Endothelial cell of umbilical vein (primary cell): ENCODE results near the gene PTCHD1.

Experiments
- CTCF ChIP-seq, 2 donors: IDR thresholded peaks; 1 replicate in 1 of 2; 2 replicates in 1 of 2; pipeline ENCODE4 v1.5.1; 2011; ENCODE audit warnings: low read length in 2 of 2, mild to moderate bottlenecking in 2 of 2, moderate library complexity in 2 of 2, control low read depth in 1 of 2, inconsistent platforms in 1 of 2, low read depth in 1 of 2; ENCODE audit not compliant: insufficient read depth in 1 of 2; ENCODE audit errors: extremely low read depth in 1 of 2
- EZH2 ChIP-seq: IDR thresholded peaks from 2 replicates; pipeline ENCODE4 v1.6.1; 2012; ENCODE audit warnings: borderline replicate concordance, low read depth, mild to moderate bottlenecking, moderate library complexity, low read length, inconsistent platforms; ENCODE audit not compliant: severe bottlenecking
- FOS ChIP-seq: IDR thresholded peaks from 2 replicates; pipeline ENCODE4 v1.6.1; 2011; ENCODE audit warnings: mild to moderate bottlenecking, low read length, moderate library complexity, borderline replicate concordance; ENCODE audit not compliant: insufficient read depth
- GATA2 ChIP-seq: IDR thresholded peaks from 2 replicates; pipeline ENCODE4 v1.7.0; 2011; ENCODE audit warnings: low read depth, mild to moderate bottlenecking, moderate library complexity, mixed read lengths, low read length; ENCODE audit not compliant: insufficient read length, insufficient read depth
- JUN ChIP-seq: IDR thresholded peaks from 2 replicates; pipeline ENCODE4 v1.6.1; 2011; ENCODE audit warnings: borderline replicate concordance, low read depth; ENCODE audit not compliant: insufficient read length, insufficient read depth
- MAX ChIP-seq: IDR thresholded peaks from 2 replicates; pipeline ENCODE4 v1.6.1; 2011; ENCODE audit not compliant: insufficient read depth, insufficient read length
- MYC ChIP-seq: IDR thresholded peaks from one replicate; pipeline ENCODE4 v1.6.1; 2011; ENCODE audit warnings: mild to moderate bottlenecking, low read depth, low read length
- POLR2A ChIP-seq: IDR thresholded peaks from 2 replicates; pipeline ENCODE4 v1.6.1; 2012; ENCODE audit warnings: low read depth, mild to moderate bottlenecking, control low read depth, low read length
- POLR2AphosphoS5 ChIP-seq: IDR thresholded peaks from 2 replicates; pipeline ENCODE4 v1.6.1; 2012; ENCODE audit warnings: low read depth, mild to moderate bottlenecking, control low read depth, low read length, moderate library complexity; ENCODE audit not compliant: insufficient read depth

GRCh38 chrX:23451266-23451665 is 116.6 kb downstream of the PTCHD1 start:
- no peak for TF ChIP-seq EZH2
- TF ChIP-seq POLR2A: no peak
- TF ChIP-seq CTCF (IDR thresholded peaks at IDR 0.05; ENCODE audit: extremely low read depth in 1 of 2, insufficient read depth in 1 of 2, low read depth in 1 of 2, low read length in 2 of 2): no peak
- no peak for TF ChIP-seq POLR2AphosphoS5
- no peak for TF ChIP-seq FOS
- no peak for TF ChIP-seq MAX
- no peak for TF ChIP-seq GATA2
- no peak for TF ChIP-seq MYC
- no peak for TF ChIP-seq JUN
